Measurements from ENCODE around the gene PTPRT.

DNA sequence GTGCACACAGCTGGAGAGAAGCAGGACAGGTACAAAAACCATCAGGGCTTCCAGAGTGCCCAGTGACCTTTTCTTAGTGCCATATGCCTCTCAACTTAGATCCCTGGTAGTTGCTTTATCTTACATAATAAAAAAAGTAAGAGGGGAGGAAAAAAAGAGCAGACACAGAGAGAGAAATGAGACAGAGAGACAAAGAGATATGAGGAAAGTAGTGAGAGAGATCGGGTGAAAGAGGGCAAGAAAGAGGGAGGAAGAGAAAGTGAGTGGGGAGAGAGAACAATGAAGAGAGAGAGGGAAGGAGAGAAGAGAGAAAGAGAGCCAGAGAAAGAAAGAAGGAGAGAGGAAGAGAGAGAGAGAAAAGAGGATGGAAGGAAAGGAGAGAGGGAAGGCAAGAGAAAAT, 131.6 kb downstream of the PTPRT start:
- TF ChIP-seq, protein P1, sequence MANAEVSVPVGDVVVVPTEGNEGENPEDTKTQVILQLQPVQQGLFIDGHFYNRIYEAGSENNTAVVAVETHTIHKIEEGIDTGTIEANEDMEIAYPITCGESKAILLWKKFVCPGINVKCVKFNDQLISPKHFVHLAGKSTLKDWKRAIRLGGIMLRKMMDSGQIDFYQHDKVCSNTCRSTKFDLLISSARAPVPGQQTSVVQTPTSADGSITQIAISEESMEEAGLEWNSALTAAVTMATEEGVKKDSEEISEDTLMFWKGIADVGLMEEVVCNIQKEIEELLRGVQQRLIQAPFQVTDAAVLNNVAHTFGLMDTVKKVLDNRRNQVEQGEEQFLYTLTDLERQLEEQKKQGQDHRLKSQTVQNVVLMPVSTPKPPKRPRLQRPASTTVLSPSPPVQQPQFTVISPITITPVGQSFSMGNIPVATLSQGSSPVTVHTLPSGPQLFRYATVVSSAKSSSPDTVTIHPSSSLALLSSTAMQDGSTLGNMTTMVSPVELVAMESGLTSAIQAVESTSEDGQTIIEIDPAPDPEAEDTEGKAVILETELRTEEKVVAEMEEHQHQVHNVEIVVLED (CRISPR knock-in tag; IDR thresholded peaks at IDR 0.05; ENCODE audit: borderline replicate concordance): no peak
- TF ChIP-seq, protein P2, sequence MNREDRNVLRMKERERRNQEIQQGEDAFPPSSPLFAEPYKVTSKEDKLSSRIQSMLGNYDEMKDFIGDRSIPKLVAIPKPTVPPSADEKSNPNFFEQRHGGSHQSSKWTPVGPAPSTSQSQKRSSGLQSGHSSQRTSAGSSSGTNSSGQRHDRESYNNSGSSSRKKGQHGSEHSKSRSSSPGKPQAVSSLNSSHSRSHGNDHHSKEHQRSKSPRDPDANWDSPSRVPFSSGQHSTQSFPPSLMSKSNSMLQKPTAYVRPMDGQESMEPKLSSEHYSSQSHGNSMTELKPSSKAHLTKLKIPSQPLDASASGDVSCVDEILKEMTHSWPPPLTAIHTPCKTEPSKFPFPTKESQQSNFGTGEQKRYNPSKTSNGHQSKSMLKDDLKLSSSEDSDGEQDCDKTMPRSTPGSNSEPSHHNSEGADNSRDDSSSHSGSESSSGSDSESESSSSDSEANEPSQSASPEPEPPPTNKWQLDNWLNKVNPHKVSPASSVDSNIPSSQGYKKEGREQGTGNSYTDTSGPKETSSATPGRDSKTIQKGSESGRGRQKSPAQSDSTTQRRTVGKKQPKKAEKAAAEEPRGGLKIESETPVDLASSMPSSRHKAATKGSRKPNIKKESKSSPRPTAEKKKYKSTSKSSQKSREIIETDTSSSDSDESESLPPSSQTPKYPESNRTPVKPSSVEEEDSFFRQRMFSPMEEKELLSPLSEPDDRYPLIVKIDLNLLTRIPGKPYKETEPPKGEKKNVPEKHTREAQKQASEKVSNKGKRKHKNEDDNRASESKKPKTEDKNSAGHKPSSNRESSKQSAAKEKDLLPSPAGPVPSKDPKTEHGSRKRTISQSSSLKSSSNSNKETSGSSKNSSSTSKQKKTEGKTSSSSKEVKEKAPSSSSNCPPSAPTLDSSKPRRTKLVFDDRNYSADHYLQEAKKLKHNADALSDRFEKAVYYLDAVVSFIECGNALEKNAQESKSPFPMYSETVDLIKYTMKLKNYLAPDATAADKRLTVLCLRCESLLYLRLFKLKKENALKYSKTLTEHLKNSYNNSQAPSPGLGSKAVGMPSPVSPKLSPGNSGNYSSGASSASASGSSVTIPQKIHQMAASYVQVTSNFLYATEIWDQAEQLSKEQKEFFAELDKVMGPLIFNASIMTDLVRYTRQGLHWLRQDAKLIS (CRISPR knock-in tag; IDR thresholded peaks at IDR 0.05): no peak
- TF ChIP-seq, protein P3, sequence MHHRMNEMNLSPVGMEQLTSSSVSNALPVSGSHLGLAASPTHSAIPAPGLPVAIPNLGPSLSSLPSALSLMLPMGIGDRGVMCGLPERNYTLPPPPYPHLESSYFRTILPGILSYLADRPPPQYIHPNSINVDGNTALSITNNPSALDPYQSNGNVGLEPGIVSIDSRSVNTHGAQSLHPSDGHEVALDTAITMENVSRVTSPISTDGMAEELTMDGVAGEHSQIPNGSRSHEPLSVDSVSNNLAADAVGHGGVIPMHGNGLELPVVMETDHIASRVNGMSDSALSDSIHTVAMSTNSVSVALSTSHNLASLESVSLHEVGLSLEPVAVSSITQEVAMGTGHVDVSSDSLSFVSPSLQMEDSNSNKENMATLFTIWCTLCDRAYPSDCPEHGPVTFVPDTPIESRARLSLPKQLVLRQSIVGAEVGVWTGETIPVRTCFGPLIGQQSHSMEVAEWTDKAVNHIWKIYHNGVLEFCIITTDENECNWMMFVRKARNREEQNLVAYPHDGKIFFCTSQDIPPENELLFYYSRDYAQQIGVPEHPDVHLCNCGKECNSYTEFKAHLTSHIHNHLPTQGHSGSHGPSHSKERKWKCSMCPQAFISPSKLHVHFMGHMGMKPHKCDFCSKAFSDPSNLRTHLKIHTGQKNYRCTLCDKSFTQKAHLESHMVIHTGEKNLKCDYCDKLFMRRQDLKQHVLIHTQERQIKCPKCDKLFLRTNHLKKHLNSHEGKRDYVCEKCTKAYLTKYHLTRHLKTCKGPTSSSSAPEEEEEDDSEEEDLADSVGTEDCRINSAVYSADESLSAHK (CRISPR knock-in tag; IDR thresholded peaks at IDR 0.05; ENCODE audit: borderline replicate concordance): no peak
- TF ChIP-seq, protein P4, sequence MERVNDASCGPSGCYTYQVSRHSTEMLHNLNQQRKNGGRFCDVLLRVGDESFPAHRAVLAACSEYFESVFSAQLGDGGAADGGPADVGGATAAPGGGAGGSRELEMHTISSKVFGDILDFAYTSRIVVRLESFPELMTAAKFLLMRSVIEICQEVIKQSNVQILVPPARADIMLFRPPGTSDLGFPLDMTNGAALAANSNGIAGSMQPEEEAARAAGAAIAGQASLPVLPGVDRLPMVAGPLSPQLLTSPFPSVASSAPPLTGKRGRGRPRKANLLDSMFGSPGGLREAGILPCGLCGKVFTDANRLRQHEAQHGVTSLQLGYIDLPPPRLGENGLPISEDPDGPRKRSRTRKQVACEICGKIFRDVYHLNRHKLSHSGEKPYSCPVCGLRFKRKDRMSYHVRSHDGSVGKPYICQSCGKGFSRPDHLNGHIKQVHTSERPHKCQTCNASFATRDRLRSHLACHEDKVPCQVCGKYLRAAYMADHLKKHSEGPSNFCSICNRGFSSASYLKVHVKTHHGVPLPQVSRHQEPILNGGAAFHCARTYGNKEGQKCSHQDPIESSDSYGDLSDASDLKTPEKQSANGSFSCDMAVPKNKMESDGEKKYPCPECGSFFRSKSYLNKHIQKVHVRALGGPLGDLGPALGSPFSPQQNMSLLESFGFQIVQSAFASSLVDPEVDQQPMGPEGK (CRISPR knock-in tag; IDR thresholded peaks at IDR 0.05): no peak
- TF ChIP-seq ZNF781 (CRISPR knock-in tag; IDR thresholded peaks at IDR 0.05; ENCODE audit: borderline replicate concordance, not compliant biosample characterization) (no peak), RFX5 (IDR thresholded peaks at IDR 0.05; ENCODE audit: low read depth, low read length) (no peak), HNRNPK (IDR thresholded peaks at IDR 0.05; ENCODE audit: low read depth, low read length, poor library complexity, severe bottlenecking) (no peak), ZNF589 (CRISPR knock-in tag; conservative IDR thresholded peaks at IDR 0.05) (no peak), CBX2 (IDR thresholded peaks at IDR 0.05; ENCODE audit: low read depth, low read length) (no peak), CBX2 (CRISPR knock-in tag; IDR thresholded peaks at IDR 0.05; ENCODE audit: low read depth) (no peak)
- TF ChIP-seq, protein P5, sequence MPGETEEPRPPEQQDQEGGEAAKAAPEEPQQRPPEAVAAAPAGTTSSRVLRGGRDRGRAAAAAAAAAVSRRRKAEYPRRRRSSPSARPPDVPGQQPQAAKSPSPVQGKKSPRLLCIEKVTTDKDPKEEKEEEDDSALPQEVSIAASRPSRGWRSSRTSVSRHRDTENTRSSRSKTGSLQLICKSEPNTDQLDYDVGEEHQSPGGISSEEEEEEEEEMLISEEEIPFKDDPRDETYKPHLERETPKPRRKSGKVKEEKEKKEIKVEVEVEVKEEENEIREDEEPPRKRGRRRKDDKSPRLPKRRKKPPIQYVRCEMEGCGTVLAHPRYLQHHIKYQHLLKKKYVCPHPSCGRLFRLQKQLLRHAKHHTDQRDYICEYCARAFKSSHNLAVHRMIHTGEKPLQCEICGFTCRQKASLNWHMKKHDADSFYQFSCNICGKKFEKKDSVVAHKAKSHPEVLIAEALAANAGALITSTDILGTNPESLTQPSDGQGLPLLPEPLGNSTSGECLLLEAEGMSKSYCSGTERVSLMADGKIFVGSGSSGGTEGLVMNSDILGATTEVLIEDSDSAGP (CRISPR knock-in tag; IDR thresholded peaks at IDR 0.05; ENCODE audit: borderline replicate concordance): no peak
- TF ChIP-seq, protein P6, sequence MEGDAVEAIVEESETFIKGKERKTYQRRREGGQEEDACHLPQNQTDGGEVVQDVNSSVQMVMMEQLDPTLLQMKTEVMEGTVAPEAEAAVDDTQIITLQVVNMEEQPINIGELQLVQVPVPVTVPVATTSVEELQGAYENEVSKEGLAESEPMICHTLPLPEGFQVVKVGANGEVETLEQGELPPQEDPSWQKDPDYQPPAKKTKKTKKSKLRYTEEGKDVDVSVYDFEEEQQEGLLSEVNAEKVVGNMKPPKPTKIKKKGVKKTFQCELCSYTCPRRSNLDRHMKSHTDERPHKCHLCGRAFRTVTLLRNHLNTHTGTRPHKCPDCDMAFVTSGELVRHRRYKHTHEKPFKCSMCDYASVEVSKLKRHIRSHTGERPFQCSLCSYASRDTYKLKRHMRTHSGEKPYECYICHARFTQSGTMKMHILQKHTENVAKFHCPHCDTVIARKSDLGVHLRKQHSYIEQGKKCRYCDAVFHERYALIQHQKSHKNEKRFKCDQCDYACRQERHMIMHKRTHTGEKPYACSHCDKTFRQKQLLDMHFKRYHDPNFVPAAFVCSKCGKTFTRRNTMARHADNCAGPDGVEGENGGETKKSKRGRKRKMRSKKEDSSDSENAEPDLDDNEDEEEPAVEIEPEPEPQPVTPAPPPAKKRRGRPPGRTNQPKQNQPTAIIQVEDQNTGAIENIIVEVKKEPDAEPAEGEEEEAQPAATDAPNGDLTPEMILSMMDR (CRISPR knock-in tag; IDR thresholded peaks at IDR 0.05): no peak
- TF ChIP-seq, protein P7, sequence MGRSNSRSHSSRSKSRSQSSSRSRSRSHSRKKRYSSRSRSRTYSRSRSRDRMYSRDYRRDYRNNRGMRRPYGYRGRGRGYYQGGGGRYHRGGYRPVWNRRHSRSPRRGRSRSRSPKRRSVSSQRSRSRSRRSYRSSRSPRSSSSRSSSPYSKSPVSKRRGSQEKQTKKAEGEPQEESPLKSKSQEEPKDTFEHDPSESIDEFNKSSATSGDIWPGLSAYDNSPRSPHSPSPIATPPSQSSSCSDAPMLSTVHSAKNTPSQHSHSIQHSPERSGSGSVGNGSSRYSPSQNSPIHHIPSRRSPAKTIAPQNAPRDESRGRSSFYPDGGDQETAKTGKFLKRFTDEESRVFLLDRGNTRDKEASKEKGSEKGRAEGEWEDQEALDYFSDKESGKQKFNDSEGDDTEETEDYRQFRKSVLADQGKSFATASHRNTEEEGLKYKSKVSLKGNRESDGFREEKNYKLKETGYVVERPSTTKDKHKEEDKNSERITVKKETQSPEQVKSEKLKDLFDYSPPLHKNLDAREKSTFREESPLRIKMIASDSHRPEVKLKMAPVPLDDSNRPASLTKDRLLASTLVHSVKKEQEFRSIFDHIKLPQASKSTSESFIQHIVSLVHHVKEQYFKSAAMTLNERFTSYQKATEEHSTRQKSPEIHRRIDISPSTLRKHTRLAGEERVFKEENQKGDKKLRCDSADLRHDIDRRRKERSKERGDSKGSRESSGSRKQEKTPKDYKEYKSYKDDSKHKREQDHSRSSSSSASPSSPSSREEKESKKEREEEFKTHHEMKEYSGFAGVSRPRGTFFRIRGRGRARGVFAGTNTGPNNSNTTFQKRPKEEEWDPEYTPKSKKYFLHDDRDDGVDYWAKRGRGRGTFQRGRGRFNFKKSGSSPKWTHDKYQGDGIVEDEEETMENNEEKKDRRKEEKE (IDR thresholded peaks at IDR 0.05): no peak
